Prostate gland (tissue), 2 donors: ENCODE data around the gene SLC17A7. TPM values are rescaled to one million over a fixed set of nuclear protein-coding genes. Genes with fewer than 3 reads are reported as not detected.

ENCODE experiments used
- DNase-seq: peaks from one replicate; pipeline ENCODE4 v3.0.0-alpha.2; 2019; ENCODE audit warnings: low spot score
- H3K27ac ChIP-seq, 2 donors: fragments of 200-600 bp; sonication (generic); 2 replicates each; pipeline ENCODE4 v1.5.1; 2017 to 2019
- H3K27me3 ChIP-seq: fragments of 200-600 bp; sonication (generic); replicated peaks from 2 replicates; pipeline ENCODE4 v1.5.1; 2019; ENCODE audit not compliant: insufficient read depth
- H3K36me3 ChIP-seq, 2 donors: fragments of 200-600 bp; sonication (generic); 1 replicate in 1 of 2; 2 replicates in 1 of 2; pipeline versions ENCODE4 v1.5.1 to v1.8.1; 2017 to 2019
- H3K4me1 ChIP-seq: fragments of 200-600 bp; sonication (generic); replicated peaks from 2 replicates; pipeline ENCODE4 v1.5.1; 2019
- H3K4me3 ChIP-seq, 2 donors: fragments of 200-600 bp; sonication (generic); 2 replicates each; pipeline ENCODE4 v1.5.1; 2017 to 2019
- H3K9me3 ChIP-seq: fragments of 200-600 bp; sonication (generic); 2 replicates; pipeline ENCODE4 v1.5.1; 2017
- CTCF ChIP-seq, 4 experiments: fragments of 200-600 bp in 2 of 4; fragments of 450-650 bp in 2 of 4; sonication (generic) in 2 of 4; IDR thresholded peaks; 1 replicate in 3 of 4; 2 replicates in 1 of 4; pipeline ENCODE4 v1.5.1; 2016 to 2019; ENCODE audit warnings: antibody characterized with exemption in 4 of 4, mild to moderate bottlenecking in 2 of 4, moderate library complexity in 2 of 4
- POLR2A ChIP-seq: fragments of 450-650 bp; IDR thresholded peaks from one replicate; pipeline ENCODE4 v1.6.1; 2016; ENCODE audit warnings: antibody characterized with exemption, mild to moderate bottlenecking
- POLR2AphosphoS5 ChIP-seq: sonication (generic); formaldehyde crosslinking; IDR thresholded peaks from one replicate; pipeline ENCODE4 v1.6.1; 2017; ENCODE audit warnings: antibody characterized with exemption
- WGBS: methylation state at CpG from one replicate; pipeline ENCODE4 v1.1.5; 2018; 5-methylcytosine and 5-hydroxymethylcytosine counted together
- intact Hi-C: fragments of 100-400 bp; cut with DNase I; formaldehyde crosslinking; loops from one replicate; pipeline ENCODE4 v1.14.2; 2022
- total RNA-seq, 2 donors: library from RNA; depleted of rRNA; stranded (reverse); fragments of >200 nt; gene quantifications; one replicate each; pipeline ENCODE4 v1.1.0, GENCODE V29; 2016

Gene SLC17A7
- total RNA-seq, 2 donors from 2014 or later = 0.09 to 0.40 TPM

DNA sequence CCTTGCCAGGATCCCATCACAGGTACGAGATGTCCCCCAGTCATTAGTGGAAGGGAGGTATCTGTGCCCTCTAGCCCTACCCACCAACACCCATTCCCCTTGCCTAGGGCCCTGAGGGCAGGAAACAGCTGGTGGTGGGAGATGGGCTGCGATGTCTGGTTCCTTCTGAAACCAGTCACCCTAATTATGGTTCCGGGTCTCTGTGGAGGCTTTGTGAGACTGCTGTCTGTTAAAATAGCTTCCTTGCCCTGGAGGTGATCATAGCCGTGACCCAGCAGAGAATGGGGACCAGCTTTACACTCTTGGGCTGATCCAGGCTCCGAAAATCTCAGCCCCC lies 17.2 kb upstream of the SLC17A7 start:
- Histone ChIP-seq H3K27me3 (no peaks in the 10 kb centered on the region), H3K4me3 (no peak overlapping the region), H3K36me3 (no peaks in the 10 kb centered on the region), H3K27ac (no peak overlapping the region), H3K4me1 (no peaks in the 10 kb centered on the region), H3K9me3 (no peaks in the 10 kb centered on the region)
- 93% methylated on average over 5 of the region's 5 CpGs for WGBS
- no peak for DNase-seq
- intact Hi-C loops = no loop called here
- TF ChIP-seq POLR2AphosphoS5 (no peak), POLR2A (no peak), CTCF (IDR thresholded peaks at IDR 0.05) (no peak)

DNA sequence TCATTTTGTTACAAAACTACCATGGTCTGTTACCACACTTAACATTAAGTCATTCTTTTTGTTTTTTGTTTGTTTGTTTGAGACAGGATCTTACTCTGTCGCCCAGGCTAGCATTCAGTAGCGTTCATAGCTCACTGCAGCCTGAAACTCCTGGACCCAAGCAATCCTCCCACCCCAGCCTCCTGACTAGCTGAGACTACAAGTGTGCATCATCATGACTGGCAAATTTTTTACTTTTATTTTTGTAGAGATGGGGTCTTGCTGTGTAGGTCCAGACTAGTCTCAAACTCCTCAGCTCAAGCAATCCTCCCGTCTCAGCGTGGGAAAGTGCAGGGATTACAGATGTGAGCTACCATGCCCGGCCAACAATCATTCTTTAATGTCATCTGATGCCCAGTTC lies 15.0 kb upstream of the SLC17A7 start:
- intact Hi-C loops = no loop called here
- Histone ChIP-seq H3K27ac (peak overlapping the region; percentile 29 to 36), H3K4me3 (no peak overlapping the region), H3K9me3 (no peaks in the 10 kb centered on the region), H3K36me3 (no peaks in the 10 kb centered on the region), H3K4me1 (no peaks in the 10 kb centered on the region), H3K27me3 (no peaks in the 10 kb centered on the region)
- no peak for TF ChIP-seq CTCF (IDR thresholded peaks at IDR 0.05)
- TF ChIP-seq POLR2A = no peak
- TF ChIP-seq POLR2AphosphoS5 = no peak
- WGBS = 59% methylated on average over 5 of the region's 5 CpGs
- no peak for DNase-seq

- Histone ChIP-seq H3K9me3 (no peaks in the 10 kb centered on the region), H3K27ac (peak overlapping the region in 1 of 2 donors; percentile 42), H3K4me3 (no peak overlapping the region), H3K36me3 (no peaks in the 10 kb centered on the region), H3K4me1 (no peaks in the 10 kb centered on the region), H3K27me3 (no peaks in the 10 kb centered on the region)
- no peak for DNase-seq
- intact Hi-C loops = no loop called here
- TF ChIP-seq POLR2A = no peak
- no peak for TF ChIP-seq POLR2AphosphoS5
- no peak for TF ChIP-seq CTCF (IDR thresholded peaks at IDR 0.05)
- WGBS = 68% methylated on average over 5 of the region's 5 CpGs
Measured at GRCh38 chr19:49455773-49456172, 14.4 kb upstream of the SLC17A7 start.

DNA sequence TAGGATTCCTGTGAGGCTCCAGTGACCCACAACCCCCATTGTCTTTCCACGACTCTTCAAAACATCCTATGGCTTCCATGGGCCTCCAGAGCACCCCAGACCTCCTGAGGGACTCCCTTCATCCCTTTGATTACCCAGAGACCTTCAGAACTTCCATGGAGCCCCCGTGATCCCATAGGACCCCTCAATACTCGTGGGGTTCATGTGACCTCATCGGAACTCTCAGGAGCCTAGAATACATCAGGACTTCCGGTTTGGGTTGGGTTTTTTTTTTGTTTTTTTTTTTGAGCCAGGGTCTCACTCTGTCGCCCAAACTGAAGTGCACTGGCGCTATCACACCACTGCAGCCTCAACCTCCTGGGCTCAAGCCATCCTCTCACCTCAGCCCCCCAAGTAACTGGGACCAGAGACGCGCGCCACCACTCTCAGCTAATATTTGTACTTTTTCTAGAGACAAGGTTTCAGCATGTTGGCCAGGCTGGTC lies 12.5 kb upstream of the SLC17A7 start:
- intact Hi-C loops = no loop called here
- WGBS = 47% methylated on average over 10 of the region's 10 CpGs
- TF ChIP-seq POLR2AphosphoS5 = no peak
- no peak for TF ChIP-seq POLR2A
- TF ChIP-seq CTCF (IDR thresholded peaks at IDR 0.05) = no peak
- Histone ChIP-seq H3K36me3 (no peaks in the 10 kb centered on the region), H3K9me3 (no peaks in the 10 kb centered on the region), H3K27ac (peak overlapping the region; percentile 93 to 95), H3K4me3 (peak overlapping the region; percentile 58 to 60), H3K4me1 (no peaks in the 10 kb centered on the region), H3K27me3 (no peaks in the 10 kb centered on the region)
- no peak for DNase-seq

DNA sequence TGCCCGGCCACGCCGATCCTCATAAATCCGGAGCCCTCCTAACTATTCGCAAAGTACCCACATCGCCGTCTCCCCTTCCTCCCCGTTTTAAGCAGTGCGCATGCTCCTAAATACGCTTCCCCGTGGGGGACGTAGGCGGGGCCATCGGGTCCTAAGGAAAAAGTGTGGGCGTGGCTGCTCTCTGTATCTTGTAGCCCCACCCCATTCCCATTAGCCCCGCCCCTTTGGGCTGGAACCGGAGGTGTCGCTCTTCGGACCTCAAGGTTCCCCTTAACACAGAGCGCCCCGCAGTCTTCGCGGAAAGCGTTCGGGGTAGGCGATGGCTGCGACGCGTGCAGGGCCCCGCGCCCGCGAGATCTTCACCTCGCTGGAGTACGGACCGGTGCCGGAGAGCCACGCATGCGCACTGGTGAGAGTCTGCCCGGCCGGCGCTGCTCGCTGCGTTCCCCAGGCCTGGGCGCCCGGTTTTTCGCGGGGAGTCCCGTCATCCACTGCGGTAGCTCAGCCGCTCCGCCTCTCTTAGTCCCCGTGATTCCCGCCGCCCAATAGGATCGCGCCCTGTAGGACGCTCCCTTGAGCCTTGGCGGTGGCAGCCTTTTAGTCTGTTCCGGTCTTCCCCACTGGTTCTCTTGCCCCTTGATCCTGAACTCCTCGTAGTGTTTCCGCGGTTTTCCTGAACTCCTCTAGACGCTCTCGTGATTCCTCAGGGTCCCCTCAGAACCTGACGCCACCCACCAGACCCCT lies 11.9 kb upstream of the SLC17A7 start, which contains the start of gene ALDH16A1:
Gene ALDH16A1 (plus strand): TSS at position 213 of the 744 bp plus-strand sequence. CDS start 107 bp downstream, at position 320.
- Histone ChIP-seq H3K4me3 (peak within 1 kb of the TSS; percentile 58 to 60), H3K4me1 (no peaks in the 10 kb centered on the region), H3K27me3 (no peaks in the 10 kb centered on the region), H3K36me3 (no peaks in the 10 kb centered on the region), H3K9me3 (no peaks in the 10 kb centered on the region), H3K27ac (peak within 1 kb of the TSS; percentile 93 to 95)
- TF ChIP-seq POLR2AphosphoS5 (peak; percentile 88), POLR2A (peak; percentile 91), CTCF (IDR thresholded peaks at IDR 0.05) (peak in 1 of 4 experiments; percentile 17)
- WGBS = 1% methylated on average over 66 of the region's 66 CpGs
- intact Hi-C loops = no loop called here
- peak; percentile 97 for DNase-seq
